Amniotic stem cell (primary cell): ENCODE data around the gene PAM16.
A peak's percentile ranks its signal among the peaks of the same experiment; 100 is the strongest.
"Not testable (repeated sequence)": the region's sequence is repeated elsewhere in the genome, so short reads cannot be mapped to it uniquely, and the experiment has no call there.

Source experiments
- DNase-seq: peaks from one replicate; lab custom pipeline; 2025; lab: John Stamatoyannopoulos, UW

Gene PAM16

DNA sequence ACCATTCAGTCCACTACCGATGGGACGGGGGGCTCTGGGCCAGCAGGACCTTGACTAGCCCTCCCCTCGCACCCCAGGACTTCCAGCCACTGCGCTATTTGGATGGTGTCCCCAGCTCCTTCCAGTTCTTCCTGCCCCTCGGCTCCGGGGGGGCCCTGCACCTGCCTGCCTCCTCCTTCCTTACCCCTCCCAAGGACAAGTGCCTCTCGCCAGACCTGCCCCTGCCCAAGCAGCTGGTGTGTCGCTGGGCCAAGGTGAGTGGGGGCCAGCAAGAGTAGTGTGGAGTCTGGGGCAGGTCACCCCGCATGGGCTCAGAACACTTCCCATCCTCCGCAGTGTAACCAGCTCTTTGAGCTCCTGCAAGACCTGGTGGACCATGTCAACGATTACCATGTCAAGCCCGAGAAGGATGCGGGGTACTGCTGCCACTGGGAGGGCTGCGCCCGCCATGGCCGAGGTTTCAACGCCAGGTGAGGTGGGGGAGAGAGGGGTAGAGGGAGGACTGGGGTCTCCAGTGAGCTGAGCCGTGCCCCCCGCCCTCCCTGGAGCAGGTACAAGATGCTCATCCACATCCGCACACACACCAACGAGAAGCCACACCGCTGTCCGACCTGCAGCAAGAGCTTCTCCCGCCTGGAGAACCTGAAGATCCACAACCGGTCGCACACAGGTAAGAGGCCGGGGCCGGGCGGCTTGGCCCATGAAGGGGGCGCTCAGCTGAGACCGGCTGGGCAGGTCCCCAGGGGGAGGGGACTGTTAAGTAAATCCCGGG is 16.2 kb downstream of the PAM16 start:
- no peak for DNase-seq

DNA sequence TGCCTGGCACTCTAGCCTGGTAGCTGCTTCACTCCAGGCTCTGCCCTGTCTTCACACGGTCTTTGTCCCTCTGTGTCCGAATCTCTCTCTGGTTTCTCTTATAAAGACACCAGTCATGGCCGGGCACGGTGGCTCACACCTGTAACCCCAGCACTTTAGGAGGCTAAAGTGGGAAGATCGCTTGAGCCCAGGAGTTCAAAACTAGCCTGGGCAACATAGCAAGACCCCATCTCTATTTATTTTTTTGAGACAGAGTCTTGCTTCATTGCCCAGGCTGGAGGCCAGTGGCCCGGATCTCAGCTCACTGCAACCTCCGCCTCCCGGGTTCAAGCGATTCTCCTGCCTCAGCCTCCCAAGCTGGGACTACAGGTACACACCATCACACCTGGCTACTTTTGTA is 17.4 kb downstream of the PAM16 start:
- not testable (repeated sequence) for DNase-seq

DNA sequence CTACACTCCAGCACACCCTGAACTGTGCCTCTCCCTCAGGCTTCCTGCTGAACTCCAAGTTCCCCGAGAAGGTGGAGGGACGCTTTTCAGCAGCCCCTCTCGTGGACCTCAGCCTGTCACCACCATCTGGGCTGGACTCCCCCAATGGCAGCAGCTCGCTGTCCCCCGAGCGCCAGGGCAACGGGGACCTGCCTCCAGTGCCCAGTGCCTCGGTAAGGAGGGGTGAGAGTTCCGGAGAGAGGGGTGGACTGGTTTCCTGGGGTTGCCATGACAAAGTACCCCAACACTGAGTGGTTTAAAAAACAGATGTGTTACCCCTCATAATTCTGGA is 17.8 kb downstream of the PAM16 start:
- no peak for DNase-seq

GRCh38 chr16:4332623-4333307 is 18.4 kb downstream of the PAM16 start:
- DNase-seq, result no peak

- no peak for DNase-seq
These were observed 19.0 kb downstream of the PAM16 start for GRCh38 chr16:4332083-4332482.

GRCh38 chr16:4330277-4330874 is 20.7 kb downstream of the PAM16 start:
- DNase-seq, result peak; percentile 31

DNA sequence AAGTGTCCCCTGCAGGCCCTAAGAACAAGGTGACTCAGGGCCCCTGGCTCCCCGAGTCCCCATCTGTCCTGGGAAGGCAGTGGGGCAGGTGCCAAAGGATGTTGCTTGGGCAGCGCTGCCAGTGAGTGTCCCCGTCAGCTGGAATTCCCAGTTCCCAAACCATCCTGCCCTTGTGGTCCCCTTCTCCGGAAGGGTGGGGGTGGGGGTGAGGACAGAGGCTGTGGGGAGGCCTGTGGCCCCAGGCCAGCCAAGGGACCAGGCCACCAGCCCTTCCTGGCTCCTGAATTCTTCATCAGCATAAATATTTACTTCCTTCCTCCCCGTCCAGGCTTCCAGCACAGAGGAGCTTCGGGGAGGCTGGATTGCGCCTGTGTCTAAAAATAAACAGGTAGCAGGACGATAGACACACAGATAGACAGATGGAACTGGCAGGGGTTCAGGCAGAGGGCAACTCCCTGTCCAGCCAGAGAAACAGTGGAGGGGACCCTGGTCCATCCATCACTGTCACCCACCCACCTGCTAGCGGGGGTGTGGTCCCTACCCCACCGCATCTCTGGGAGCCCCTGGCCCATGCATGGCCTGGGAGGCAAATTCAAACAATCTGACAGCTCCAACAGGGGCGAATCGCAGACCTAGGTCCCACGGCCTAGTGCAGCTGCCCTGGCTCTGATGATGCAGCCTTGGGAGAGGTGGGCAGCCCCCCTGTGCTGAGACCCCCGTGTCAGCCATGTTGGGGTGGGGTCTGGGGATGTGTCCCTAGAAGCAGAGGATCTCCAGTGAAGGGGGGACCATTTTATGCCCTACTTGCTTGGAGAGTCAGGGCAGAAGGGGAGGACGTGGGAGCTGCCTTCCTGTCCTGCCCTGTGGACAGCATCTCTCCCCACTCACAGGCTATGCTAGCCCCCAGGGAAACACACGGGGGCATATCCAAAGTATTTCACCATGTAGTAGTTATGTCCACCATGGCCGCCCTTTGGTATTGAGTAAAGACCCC is 22.0 kb downstream of the PAM16 start:
- DNase-seq, result no peak

GRCh38 chr16:4328046-4328781 is 22.9 kb downstream of the PAM16 start:
- DNase-seq, result peak; percentile 34

GRCh38 chr16:4327386-4328045 is 23.6 kb downstream of the PAM16 start:
- no peak for DNase-seq

DNA sequence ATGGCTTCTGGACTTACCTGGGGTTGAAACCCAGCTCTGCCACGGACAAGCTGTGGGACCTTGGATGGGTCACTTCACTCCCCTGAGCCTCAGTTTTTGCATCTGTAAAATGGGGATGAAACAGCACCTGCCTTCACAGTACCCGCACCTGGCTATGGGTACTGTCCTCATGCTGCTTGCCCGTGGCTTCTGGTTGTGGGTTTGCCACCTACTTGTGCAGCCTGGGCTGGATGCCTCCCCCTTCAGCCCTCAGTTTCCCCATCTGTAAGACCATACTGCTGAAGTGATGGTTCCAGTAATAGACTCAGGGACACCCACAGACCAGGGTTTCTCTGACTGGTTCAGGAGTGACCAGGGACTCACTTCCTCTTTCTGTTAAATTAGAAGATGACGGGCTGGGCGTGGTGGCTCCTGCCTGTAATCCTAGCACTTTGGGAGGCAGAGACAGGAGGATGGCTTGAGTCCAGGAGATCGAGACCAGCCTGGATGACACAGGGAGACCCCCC is 25.8 kb downstream of the PAM16 start:
- no peak for DNase-seq

DNA sequence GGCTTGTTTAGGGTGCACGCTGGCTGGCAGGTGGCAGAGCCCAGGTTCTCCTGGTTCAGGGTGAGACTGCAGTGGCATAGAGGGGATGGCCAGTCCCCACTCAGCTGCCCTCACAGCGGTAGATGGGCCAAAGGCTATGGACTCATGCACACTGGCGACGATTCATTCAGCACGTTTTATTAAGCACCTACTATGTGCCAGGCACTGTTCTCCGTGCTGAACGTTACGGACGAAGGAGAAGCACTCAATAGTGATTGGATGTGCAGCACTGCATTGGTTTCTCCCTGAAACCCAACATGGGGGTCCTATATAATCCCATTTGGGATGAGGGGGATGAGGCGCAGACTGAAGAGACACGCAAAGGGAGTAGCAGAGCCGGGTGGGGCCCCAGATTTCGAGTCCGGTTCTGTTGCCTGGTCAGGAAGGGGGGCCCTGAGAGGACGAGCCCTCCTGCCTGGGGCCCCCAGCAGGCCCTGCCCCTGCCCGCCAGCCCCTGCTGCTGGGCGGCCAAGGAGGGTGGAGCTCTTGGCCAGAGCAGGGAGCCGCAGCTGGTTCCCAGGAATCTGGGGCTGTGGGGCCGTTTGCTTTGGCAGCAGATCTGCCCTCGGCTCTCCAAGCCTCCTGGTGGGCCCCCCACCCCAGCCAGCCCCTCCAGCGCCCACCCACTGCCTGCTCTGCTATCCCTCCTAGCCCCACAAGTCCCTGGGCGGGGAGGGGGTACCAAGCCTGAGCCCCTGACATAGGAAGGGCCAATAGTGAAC is 26.4 kb downstream of the PAM16 start:
- DNase-seq, result no peak

- no peak for DNase-seq
These were observed 27.2 kb downstream of the PAM16 start for GRCh38 chr16:4323845-4324488.

- no peak for DNase-seq
These were observed 27.9 kb downstream of the PAM16 start for GRCh38 chr16:4323071-4323844.

GRCh38 chr16:4322121-4323052 is 28.7 kb downstream of the PAM16 start:
- DNase-seq, result no peak

GRCh38 chr16:4321286-4322120 is 29.6 kb downstream of the PAM16 start:
- DNase-seq, result no peak

DNA sequence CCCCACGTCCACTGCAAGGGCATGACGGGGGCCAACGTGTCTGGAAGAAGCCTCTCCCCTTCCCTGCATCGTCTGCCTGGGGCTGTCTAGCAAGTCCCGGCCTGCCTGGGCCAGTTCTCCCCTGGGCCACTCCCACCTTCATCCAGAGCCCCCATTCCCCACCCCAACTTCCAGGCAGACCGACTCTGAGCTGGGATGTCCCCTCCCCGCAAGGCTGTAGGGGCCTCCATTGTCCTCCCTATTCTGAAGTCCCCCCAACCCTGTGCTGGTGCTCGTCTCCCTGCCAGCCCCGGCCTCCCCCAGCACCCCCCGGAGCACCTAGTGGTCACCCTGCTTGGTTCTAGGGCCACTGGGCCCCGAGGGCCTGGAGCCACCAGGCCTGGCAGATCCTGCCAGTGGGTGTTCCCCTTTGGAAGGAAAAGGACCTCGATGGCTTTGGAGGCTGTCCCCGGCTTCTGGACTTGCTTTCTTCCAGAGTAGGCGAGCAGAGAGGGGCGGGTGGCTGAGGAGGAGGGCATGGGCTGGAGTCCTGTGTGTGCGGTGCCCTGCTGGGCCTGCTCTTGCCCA is 30.5 kb downstream of the PAM16 start:
- no peak for DNase-seq
